ENCODE data around the gene MBD3L5.
"Not testable (repeated sequence)": the region's sequence is repeated elsewhere in the genome, so short reads cannot be mapped to it uniquely, and the experiment has no call there.

MBD3L5 gene

GRCh38 chr19:7063764-7064418 is 33.5 kb downstream of the MBD3L5 start:
- no peak overlapping the region for H3K4me3 Mint-ChIP-seq
- no peaks in the 10 kb centered on the region for H3K9me3 Mint-ChIP-seq
- peaks cover 5% of the 10 kb centered on the region for H3K4me1 Mint-ChIP-seq (ENCODE audit: low read depth)
- H3K36me3 Mint-ChIP-seq (ENCODE audit: low read depth), result no peaks in the 10 kb centered on the region
- no peaks in the 10 kb centered on the region for H3K27me3 Mint-ChIP-seq
- no peak for DNase-seq
- H3K27ac Mint-ChIP-seq, result no peak overlapping the region

- H3K27me3 Mint-ChIP-seq, H3K4me3 Mint-ChIP-seq, DNase-seq, H3K27ac Mint-ChIP-seq, H3K9me3 Mint-ChIP-seq: not testable (repeated sequence)
- H3K4me1 Mint-ChIP-seq (ENCODE audit: low read depth), result peaks cover 23% of the 10 kb centered on the region
- H3K36me3 Mint-ChIP-seq (ENCODE audit: low read depth), result peaks cover 26% of the 10 kb centered on the region
Observed at GRCh38 chr19:7067122-7067521, 36.7 kb downstream of the MBD3L5 start.

- DNase-seq, result no peak
- no peak overlapping the region for H3K4me3 Mint-ChIP-seq
- H3K9me3 Mint-ChIP-seq, result no peaks in the 10 kb centered on the region
- no peak overlapping the region for H3K27ac Mint-ChIP-seq
- peaks cover 27% of the 10 kb centered on the region for H3K4me1 Mint-ChIP-seq (ENCODE audit: low read depth)
- H3K27me3 Mint-ChIP-seq, result no peaks in the 10 kb centered on the region
- H3K36me3 Mint-ChIP-seq (ENCODE audit: low read depth), result peaks cover 32% of the 10 kb centered on the region
Observed at GRCh38 chr19:7067716-7068115, 37.3 kb downstream of the MBD3L5 start.

DNA sequence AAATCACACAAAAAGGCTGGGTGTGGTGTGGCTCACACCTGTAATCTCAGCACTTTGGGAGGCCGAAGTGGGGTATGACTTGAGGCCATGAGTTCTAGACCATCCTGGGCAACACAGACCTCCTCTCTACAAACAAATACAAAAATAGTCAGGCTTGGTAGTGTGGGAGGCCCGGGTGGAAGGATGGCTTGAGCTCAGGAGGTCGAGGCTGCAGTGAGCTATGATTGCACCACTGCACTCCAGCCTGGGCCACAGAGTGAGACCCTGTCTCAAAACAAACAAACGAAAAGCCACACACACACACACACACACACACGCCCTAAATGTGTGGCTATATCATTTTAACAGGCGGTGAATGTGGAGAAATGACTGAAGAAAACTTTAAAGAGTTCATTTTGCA is 38.2 kb downstream of the MBD3L5 start:
- no peaks in the 10 kb centered on the region for H3K27me3 Mint-ChIP-seq
- peaks cover 29% of the 10 kb centered on the region for H3K4me1 Mint-ChIP-seq (ENCODE audit: low read depth)
- H3K36me3 Mint-ChIP-seq (ENCODE audit: low read depth), result peaks cover 39% of the 10 kb centered on the region
- H3K4me3 Mint-ChIP-seq, result peak overlapping the region; percentile 96
- no peak for DNase-seq
- H3K27ac Mint-ChIP-seq, result peak overlapping the region; percentile 97
- H3K9me3 Mint-ChIP-seq, result no peaks in the 10 kb centered on the region

DNA sequence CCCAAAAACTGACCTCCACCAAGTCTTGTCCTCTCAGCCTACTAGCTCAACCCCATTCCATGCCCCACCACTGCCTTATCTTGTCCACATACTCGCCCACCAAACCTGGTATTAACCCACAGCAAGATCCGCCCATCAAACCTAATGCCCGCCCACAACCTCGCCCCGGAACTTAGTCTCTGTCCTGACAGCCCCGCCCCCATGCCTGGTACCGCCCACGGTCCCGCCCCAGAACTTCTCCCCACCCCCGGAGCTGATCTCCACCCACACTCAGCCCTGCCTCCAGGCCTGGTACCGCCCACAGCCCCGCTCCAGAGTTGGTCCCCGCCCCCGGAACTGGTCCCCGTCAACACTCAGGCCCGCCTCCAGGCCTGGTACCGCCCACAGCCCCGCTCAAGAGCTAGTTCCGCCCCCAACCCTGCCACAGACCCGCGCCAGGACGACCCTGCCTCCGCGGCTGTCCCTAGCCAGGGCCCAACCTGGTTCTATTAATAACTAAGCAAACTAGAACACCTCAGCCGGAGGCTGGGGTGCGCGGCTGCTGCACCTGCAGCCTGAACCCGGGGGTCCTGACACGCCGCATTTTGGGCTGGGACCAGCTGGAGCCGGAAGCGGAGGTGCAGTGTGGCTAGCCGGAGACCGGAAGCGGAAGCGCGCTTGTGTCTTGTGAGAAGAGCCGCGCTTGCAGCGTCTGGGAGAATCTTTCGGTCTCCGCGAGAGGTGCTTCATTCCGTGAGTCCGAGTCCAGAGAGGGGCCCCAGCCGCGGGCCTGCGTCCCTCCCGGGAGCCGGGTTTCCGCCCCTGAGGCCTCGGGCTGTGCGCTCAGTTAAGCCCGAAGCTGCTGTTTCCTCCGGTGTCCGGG is 38.9 kb downstream of the MBD3L5 start, which contains the start of gene ZNF557:
TSS of gene ZNF557 (plus strand) at position 662 of the 862 bp plus-strand sequence. CDS start 5,372 bp downstream, outside the sequence.
- Mint-ChIP-seq H3K27me3 (no peaks in the 10 kb centered on the region), H3K9me3 (no peaks in the 10 kb centered on the region), H3K4me3 (peak within 1 kb of the TSS; percentile 96), H3K36me3 (ENCODE audit: low read depth) (peaks cover 46% of the 10 kb centered on the region), H3K27ac (peak within 1 kb of the TSS; percentile 97), H3K4me1 (ENCODE audit: low read depth) (peaks cover 29% of the 10 kb centered on the region)
- peak; percentile 98 for DNase-seq

- no peaks in the 10 kb centered on the region for H3K9me3 Mint-ChIP-seq
- no peaks in the 10 kb centered on the region for H3K27me3 Mint-ChIP-seq
- no peak for DNase-seq
- H3K27ac Mint-ChIP-seq, result peak overlapping the region; percentile 97
- peak overlapping the region; percentile 96 for H3K4me3 Mint-ChIP-seq
- peaks cover 52% of the 10 kb centered on the region for H3K36me3 Mint-ChIP-seq (ENCODE audit: low read depth)
- peaks cover 29% of the 10 kb centered on the region for H3K4me1 Mint-ChIP-seq (ENCODE audit: low read depth)
Observed at GRCh38 chr19:7069904-7070226, 39.5 kb downstream of the MBD3L5 start.

DNA sequence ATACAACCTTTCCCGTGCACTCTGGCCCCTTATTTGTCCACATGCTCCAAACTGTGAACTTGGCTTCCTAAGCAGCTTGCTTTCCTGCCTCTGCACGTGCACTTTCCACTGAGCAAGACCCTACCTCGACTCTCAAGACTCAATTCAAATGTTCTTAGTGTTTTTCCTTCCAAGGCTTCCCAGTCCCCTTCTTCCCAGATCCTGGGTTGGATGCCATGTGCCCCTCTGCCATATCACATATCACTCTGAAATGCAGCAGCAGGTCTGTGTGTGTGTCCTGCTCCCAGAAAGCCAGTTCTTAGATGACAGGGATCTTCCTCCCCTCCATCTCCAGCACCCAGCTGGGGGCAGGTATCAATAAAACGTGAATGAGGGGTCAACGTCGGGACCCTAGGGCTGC is 42.2 kb downstream of the MBD3L5 start:
- H3K27me3 Mint-ChIP-seq, result no peaks in the 10 kb centered on the region
- H3K9me3 Mint-ChIP-seq, result peaks cover 10% of the 10 kb centered on the region
- no peak for DNase-seq
- peaks cover 79% of the 10 kb centered on the region for H3K36me3 Mint-ChIP-seq (ENCODE audit: low read depth)
- peak overlapping the region; percentile 19 for H3K4me3 Mint-ChIP-seq
- H3K4me1 Mint-ChIP-seq (ENCODE audit: low read depth), result peaks cover 29% of the 10 kb centered on the region
- no peak overlapping the region for H3K27ac Mint-ChIP-seq

DNA sequence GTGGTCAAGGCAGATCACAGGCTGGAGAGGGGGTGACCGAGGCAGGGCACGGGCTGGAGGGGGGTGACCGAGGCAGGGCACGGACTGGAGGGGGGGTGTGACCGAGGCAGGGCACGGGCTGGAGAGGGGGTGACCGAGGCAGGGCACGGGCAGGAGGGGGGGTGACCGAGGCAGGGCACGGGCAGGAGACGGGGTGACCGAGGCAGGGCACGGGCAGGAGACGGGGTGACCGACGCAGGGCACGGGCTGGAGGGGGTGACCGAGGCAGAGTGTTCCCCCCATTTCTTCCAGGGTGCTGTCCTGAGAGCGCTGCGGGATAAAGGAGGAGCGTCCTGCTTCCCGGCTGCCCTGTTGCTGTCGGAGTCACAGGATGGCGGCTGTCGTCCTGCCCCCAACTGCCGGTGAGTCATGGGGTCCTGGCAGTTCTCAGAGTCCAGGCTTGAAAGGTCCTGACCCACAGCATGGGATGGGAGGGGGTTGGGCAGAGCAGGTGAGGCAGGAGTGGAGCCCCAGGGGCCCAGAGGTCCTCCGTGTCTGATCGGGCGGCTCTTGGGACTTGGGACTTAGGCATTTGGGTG is 44.4 kb downstream of the MBD3L5 start:
- no peak overlapping the region for H3K27ac Mint-ChIP-seq
- peaks cover 24% of the 10 kb centered on the region for H3K4me1 Mint-ChIP-seq (ENCODE audit: low read depth)
- H3K27me3 Mint-ChIP-seq, result no peaks in the 10 kb centered on the region
- no peak overlapping the region for H3K4me3 Mint-ChIP-seq
- DNase-seq, result no peak
- peaks cover 94% of the 10 kb centered on the region for H3K36me3 Mint-ChIP-seq (ENCODE audit: low read depth)
- peaks cover 27% of the 10 kb centered on the region for H3K9me3 Mint-ChIP-seq

- H3K27me3 Mint-ChIP-seq, result no peaks in the 10 kb centered on the region
- H3K36me3 Mint-ChIP-seq (ENCODE audit: low read depth), result peaks cover 94% of the 10 kb centered on the region
- H3K27ac Mint-ChIP-seq, result no peak overlapping the region
- DNase-seq, result no peak
- H3K9me3 Mint-ChIP-seq, result peaks cover 36% of the 10 kb centered on the region
- no peak overlapping the region for H3K4me3 Mint-ChIP-seq
- peaks cover 13% of the 10 kb centered on the region for H3K4me1 Mint-ChIP-seq (ENCODE audit: low read depth)
Observed at GRCh38 chr19:7076151-7076550, 45.8 kb downstream of the MBD3L5 start.

GRCh38 chr19:7078008-7078407 is 47.6 kb downstream of the MBD3L5 start:
- Mint-ChIP-seq H3K27ac (no peak overlapping the region), H3K9me3 (peaks cover 48% of the 10 kb centered on the region), H3K4me3 (no peak overlapping the region), H3K4me1 (ENCODE audit: low read depth) (peaks cover 3% of the 10 kb centered on the region), H3K36me3 (ENCODE audit: low read depth) (peaks cover 99% of the 10 kb centered on the region), H3K27me3 (no peaks in the 10 kb centered on the region)
- no peak for DNase-seq

Measured in activated T-cell treated with anti-CD3 and anti-CD28 coated beads, Interleukin-2, amount 50 U/mL, for 24 hours (primary cell).